Stimulated activated CD4-positive, alpha-beta T cell treated with anti-CD3 and anti-CD28 coated beads, TNF-alpha, amount 100 ng/mL, for 24 hours (primary cell): ENCODE data around the gene CWC22.

Experiments used
- DNase-seq, 3 experiments: peaks; one replicate each; pipeline ENCODE4 v3.0.0-alpha.2; 2020; ENCODE audit warnings: low read depth in 3 of 3

CWC22 gene

GRCh38 chr2:179898873-179899272 is 108.2 kb downstream of the CWC22 start:
- DNase-seq: no peak
